ENCODE measurements around the gene IL16.

Gene IL16

GRCh38 chr15:81316267-81316666 is 119.6 kb downstream of the IL16 start:
- DNase-seq = no peak

GRCh38 chr15:81317642-81318017 is 121.0 kb downstream of the IL16 start:
- no peak for DNase-seq

- DNase-seq = no peak
Observed at GRCh38 chr15:81321667-81322066, 125.0 kb downstream of the IL16 start.

GRCh38 chr15:81322676-81323253 is 126.1 kb downstream of the IL16 start:
- DNase-seq = no peak

- DNase-seq = no peak
Observed at GRCh38 chr15:81323559-81323943, 126.9 kb downstream of the IL16 start.

GRCh38 chr15:81323944-81324881 is 127.5 kb downstream of the IL16 start, which contains the start of gene STARD5:
Gene STARD5, minus strand, starts transcription at chr15:81324141. Its CDS starts 42 bp downstream, at chr15:81324099.
- DNase-seq = peak; percentile 97

- DNase-seq = no peak
Observed at GRCh38 chr15:81326466-81327212, 130.0 kb downstream of the IL16 start.

GRCh38 chr15:81327516-81327915 is 130.8 kb downstream of the IL16 start:
- peak; percentile 90 for DNase-seq

GRCh38 chr15:81329446-81329845 is 132.8 kb downstream of the IL16 start:
- DNase-seq = no peak

GRCh38 chr15:81330366-81331090 is 133.8 kb downstream of the IL16 start:
- DNase-seq = no peak

GRCh38 chr15:81331141-81331540 is 134.5 kb downstream of the IL16 start:
- peak; percentile 18 for DNase-seq

GRCh38 chr15:81331600-81331999 is 134.9 kb downstream of the IL16 start:
- no peak for DNase-seq

- DNase-seq = no peak
Observed at GRCh38 chr15:81332326-81332725, 135.6 kb downstream of the IL16 start.

- no peak for DNase-seq
Observed at GRCh38 chr15:81333363-81333762, 136.7 kb downstream of the IL16 start.

- no peak for DNase-seq
Observed at GRCh38 chr15:81334768-81335435, 138.2 kb downstream of the IL16 start.

GRCh38 chr15:81335631-81336030 is 139.0 kb downstream of the IL16 start:
- DNase-seq = no peak

- DNase-seq = peak; percentile 44
Observed at GRCh38 chr15:81336568-81336967, 139.9 kb downstream of the IL16 start.

GRCh38 chr15:81337241-81337640 is 140.6 kb downstream of the IL16 start:
- no peak for DNase-seq

- DNase-seq = peak; percentile 23
Observed at GRCh38 chr15:81337713-81338157, 141.1 kb downstream of the IL16 start.

GRCh38 chr15:81338170-81339007 is 141.7 kb downstream of the IL16 start:
- DNase-seq = peak; percentile 96

GRCh38 chr15:81339321-81339720 is 142.6 kb downstream of the IL16 start:
- no peak for DNase-seq
